GM23248 (cell line): ENCODE results near the gene CDKN2AIP. TPM values are rescaled to one million over a fixed set of nuclear protein-coding genes. Genes with fewer than 3 reads are reported as not detected.

Experiments
- DNase-seq: peaks from one replicate; pipeline ENCODE4 v3.0.0-alpha.2; 2015
- H2AFZ ChIP-seq: fragments of 200-600 bp; sonication (generic); 2 replicates; pipeline ENCODE4 v1.6.1; 2016; ENCODE audit warnings: antibody characterized with exemption
- H3F3A ChIP-seq: fragments of 200-600 bp; sonication (generic); 2 replicates; pipeline ENCODE4 v1.6.1; 2016; ENCODE audit warnings: mild to moderate bottlenecking, antibody characterized with exemption, mixed run types; ENCODE audit not compliant: insufficient read depth
- H3K27ac ChIP-seq: fragments of 200-600 bp; sonication (generic); 2 replicates; pipeline ENCODE4 v1.5.1; 2016; ENCODE audit warnings: mild to moderate bottlenecking
- H3K27me3 ChIP-seq: fragments of 200-600 bp; sonication (generic); replicated peaks from 2 replicates; pipeline ENCODE4 v1.6.1; 2016; ENCODE audit warnings: mild to moderate bottlenecking; ENCODE audit not compliant: insufficient read depth
- H3K36me3 ChIP-seq: fragments of 200-600 bp; sonication (generic); 2 replicates; pipeline ENCODE4 v1.6.1; 2016; ENCODE audit warnings: low read depth, mild to moderate bottlenecking
- H3K4me1 ChIP-seq: fragments of 200-600 bp; sonication (generic); 2 replicates; pipeline ENCODE4 v1.6.1; 2016; ENCODE audit warnings: mild to moderate bottlenecking; ENCODE audit not compliant: insufficient read depth
- H3K4me2 ChIP-seq: fragments of 200-600 bp; sonication (generic); one replicate; pipeline ENCODE4 v1.6.1; 2016; ENCODE audit warnings: mild to moderate bottlenecking; ENCODE audit not compliant: unreplicated experiment
- H3K4me3 ChIP-seq: fragments of 200-600 bp; sonication (generic); 2 replicates; pipeline ENCODE4 v1.5.1; 2016; ENCODE audit warnings: mild to moderate bottlenecking
- H3K79me2 ChIP-seq: fragments of 200-600 bp; sonication (generic); 2 replicates; pipeline ENCODE4 v1.6.1; 2016; ENCODE audit warnings: mild to moderate bottlenecking; ENCODE audit not compliant: insufficient read depth
- H3K9ac ChIP-seq: fragments of 200-600 bp; sonication (generic); 2 replicates; pipeline ENCODE4 v1.6.1; 2016; ENCODE audit warnings: mild to moderate bottlenecking
- H3K9me2 ChIP-seq: fragments of 200-600 bp; sonication (generic); 2 replicates; pipeline ENCODE4 v1.6.1; 2016; ENCODE audit warnings: mixed run types, mild to moderate bottlenecking, moderate library complexity; ENCODE audit not compliant: insufficient read depth
- H3K9me3 ChIP-seq: fragments of 200-600 bp; sonication (generic); one replicate; pipeline ENCODE4 v1.6.1; 2017; ENCODE audit warnings: low read depth
- H4K20me1 ChIP-seq: fragments of 200-600 bp; sonication (generic); 2 replicates; pipeline ENCODE4 v1.6.0; 2016; ENCODE audit not compliant: insufficient read depth
- EZH2 ChIP-seq: fragments of 200-600 bp; sonication (generic); IDR thresholded peaks from 2 replicates; pipeline ENCODE4 v1.6.1; 2018; ENCODE audit warnings: antibody characterized with exemption, mild to moderate bottlenecking; ENCODE audit not compliant: insufficient read depth, poor library complexity, severe bottlenecking
- EZH2phosphoT487 ChIP-seq: fragments of 200-600 bp; sonication (generic); IDR thresholded peaks from 2 replicates; pipeline ENCODE4 v1.6.1; 2018; ENCODE audit warnings: antibody characterized with exemption, moderate library complexity, mild to moderate bottlenecking, low read depth; ENCODE audit not compliant: insufficient read depth
- WGBS, 2 experiments: methylation state at CpG; one replicate each; pipeline ENCODE4 v1.1.6; 2015 to 2017; ENCODE audit warnings: low lambda C conversion rate in 2 of 2, low coverage in 1 of 2; ENCODE audit errors: missing lambda C conversion rate in 2 of 2; 5-methylcytosine and 5-hydroxymethylcytosine counted together
- in situ Hi-C: fragments of 300-500 bp; cut with MboI; formaldehyde crosslinking; loops from 2 replicates; pipeline ENCODE4 v1.15.0; 2020
- polyA plus RNA-seq: library from polyadenylated mRNA; unstranded; fragments of >200 nt; fragmentation: Nextera tagmentation; extraction: Ambion mirVana; gene quantifications from 2 replicates; pipeline ENCODE4 v1.2.1, GENCODE V29; 2016
- total RNA-seq: library from RNA; depleted of rRNA; stranded (reverse); fragments of >200 nt; shearing (Covaris generic); gene quantifications from 2 replicates; pipeline ENCODE4 v1.2.3, GENCODE V29; 2014

The CDKN2AIP gene
- total and polyA plus RNA-seq, 2 experiments from 2014 or later = 14.6 to 18.7 TPM

DNA sequence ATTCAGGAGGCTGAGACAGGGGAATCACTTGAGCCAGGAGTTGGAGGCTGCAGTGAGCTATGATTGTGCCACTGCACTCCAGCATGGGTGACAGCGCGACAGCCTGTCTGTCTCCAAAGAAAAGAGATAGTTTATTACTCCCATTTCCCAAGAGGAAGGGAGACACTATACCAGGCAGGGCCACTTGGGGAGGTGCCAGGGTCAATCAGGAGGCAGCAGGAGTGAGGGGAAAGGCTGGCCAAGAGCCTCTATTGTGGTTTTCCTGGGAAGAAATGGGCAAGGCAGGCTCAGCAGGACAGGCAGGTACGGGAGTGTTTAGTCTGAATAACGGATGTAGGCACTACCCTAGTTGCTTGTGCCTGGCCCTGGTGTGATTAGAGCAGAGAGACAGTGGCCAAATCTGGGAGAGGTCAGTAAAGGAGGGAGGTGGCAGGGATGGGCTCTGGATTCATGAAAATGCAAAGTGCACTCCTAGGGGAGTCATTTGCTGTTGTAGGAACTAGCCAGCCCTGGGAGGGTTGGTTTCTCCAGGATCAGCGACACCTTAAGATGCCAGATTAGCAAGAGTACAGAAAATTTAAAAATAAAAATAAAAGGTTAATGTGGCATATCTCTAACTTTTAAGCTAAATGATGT is 20.2 kb upstream of the CDKN2AIP start:
- no peak overlapping the region for H3K4me2 ChIP-seq
- no peaks in the 10 kb centered on the region for H3K36me3 ChIP-seq
- H3K27ac ChIP-seq = no peak overlapping the region
- 95 to 99% methylated on average over 5 of the region's 5 CpGs for WGBS, 2 experiments
- in situ Hi-C loops = no loop called here
- no peaks in the 10 kb centered on the region for H3K9me2 ChIP-seq
- H2AFZ ChIP-seq = no peak overlapping the region
- H3K9me3 ChIP-seq = no peaks in the 10 kb centered on the region
- TF ChIP-seq EZH2 (no peak), EZH2phosphoT487 (no peak)
- no peak overlapping the region for H3K4me3 ChIP-seq
- H3F3A ChIP-seq = no peaks in the 10 kb centered on the region
- H3K9ac ChIP-seq = no peak overlapping the region
- DNase-seq = no peak
- no peaks in the 10 kb centered on the region for H3K27me3 ChIP-seq
- no peaks in the 10 kb centered on the region for H3K79me2 ChIP-seq
- H4K20me1 ChIP-seq = no peaks in the 10 kb centered on the region
- H3K4me1 ChIP-seq = peaks cover 10% of the 10 kb centered on the region; the same call in 1 of the 2 replicates

GRCh38 chr4:183426507-183426906 is 17.9 kb upstream of the CDKN2AIP start:
- no peaks in the 10 kb centered on the region for H4K20me1 ChIP-seq
- H3K27ac ChIP-seq = no peak overlapping the region
- H3K36me3 ChIP-seq = no peaks in the 10 kb centered on the region
- H3F3A ChIP-seq = no peaks in the 10 kb centered on the region
- no peak overlapping the region for H2AFZ ChIP-seq
- no peaks in the 10 kb centered on the region for H3K9me3 ChIP-seq
- in situ Hi-C loops = no loop called here
- H3K9ac ChIP-seq = no peak overlapping the region
- TF ChIP-seq EZH2 (no peak), EZH2phosphoT487 (no peak)
- H3K4me2 ChIP-seq = no peak overlapping the region
- no peak overlapping the region for H3K4me3 ChIP-seq
- H3K27me3 ChIP-seq = no peaks in the 10 kb centered on the region
- no peaks in the 10 kb centered on the region for H3K9me2 ChIP-seq
- no peak for DNase-seq
- 39% methylated on average over 6 of the region's 6 CpGs for WGBS, 2 experiments
- no peaks in the 10 kb centered on the region for H3K79me2 ChIP-seq
- H3K4me1 ChIP-seq = peaks cover 10% of the 10 kb centered on the region; the same call in 1 of the 2 replicates

DNA sequence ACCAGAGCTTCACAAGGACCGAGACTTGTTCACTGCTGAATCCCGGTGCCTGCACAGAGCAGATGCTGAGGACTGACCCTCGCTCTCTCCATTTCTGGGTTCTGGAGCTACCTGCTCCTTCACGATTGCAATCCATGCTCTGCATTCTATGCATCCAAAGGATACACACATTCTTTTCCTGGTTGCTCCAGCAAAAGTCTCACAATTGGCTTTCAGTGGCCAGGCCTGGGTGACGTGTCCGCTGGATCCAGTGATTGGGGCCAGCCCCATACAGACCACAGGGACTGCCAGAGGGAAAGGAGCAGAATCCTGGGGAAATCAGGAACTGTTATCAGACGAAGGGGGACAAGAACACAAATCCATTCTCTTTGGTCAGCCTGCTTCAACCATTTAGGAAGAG is 14.9 kb upstream of the CDKN2AIP start:
- Histone ChIP-seq H3F3A (no peaks in the 10 kb centered on the region), H3K4me1 (no peaks in the 10 kb centered on the region), H3K79me2 (no peaks in the 10 kb centered on the region), H2AFZ (no peak overlapping the region), H4K20me1 (no peaks in the 10 kb centered on the region), H3K9me3 (no peaks in the 10 kb centered on the region), H3K36me3 (no peaks in the 10 kb centered on the region), H3K4me3 (no peak overlapping the region), H3K27ac (no peak overlapping the region), H3K4me2 (no peak overlapping the region), H3K9ac (no peak overlapping the region), H3K27me3 (no peaks in the 10 kb centered on the region), H3K9me2 (no peaks in the 10 kb centered on the region)
- TF ChIP-seq EZH2 (no peak), EZH2phosphoT487 (no peak)
- in situ Hi-C loops = no loop called here
- WGBS, 2 experiments = 74 to 79% methylated on average over 7 of the region's 7 CpGs
- no peak for DNase-seq

GRCh38 chr4:183430317-183430993 is 14.0 kb upstream of the CDKN2AIP start:
- H3K4me3 ChIP-seq = no peak overlapping the region
- H4K20me1 ChIP-seq = no peaks in the 10 kb centered on the region
- WGBS, 2 experiments = 58 to 59% methylated on average over 12 of the region's 12 CpGs
- H3K4me2 ChIP-seq = no peak overlapping the region
- 0 out of 2 replicates have a peak overlapping the region, but pooled peaks have one; percentile 29 for H2AFZ ChIP-seq
- no peak overlapping the region for H3K9ac ChIP-seq
- H3K27me3 ChIP-seq = no peaks in the 10 kb centered on the region
- H3K27ac ChIP-seq = no peak overlapping the region
- H3K9me3 ChIP-seq = no peaks in the 10 kb centered on the region
- TF ChIP-seq EZH2phosphoT487 = no peak
- no peak for TF ChIP-seq EZH2
- no peaks in the 10 kb centered on the region for H3F3A ChIP-seq
- in situ Hi-C loops = no loop called here
- DNase-seq = no peak
- no peaks in the 10 kb centered on the region for H3K36me3 ChIP-seq
- no peaks in the 10 kb centered on the region for H3K9me2 ChIP-seq
- no peaks in the 10 kb centered on the region for H3K79me2 ChIP-seq
- no peaks in the 10 kb centered on the region for H3K4me1 ChIP-seq
